ENCODE measurements around the gene HSF2BP. TPM values are rescaled to one million over a fixed set of nuclear protein-coding genes. Genes with fewer than 3 reads are reported as not detected.
A peak's percentile ranks its signal among the peaks of the same experiment; 100 is the strongest.

Gene HSF2BP
- polyA plus RNA-seq, 1 of the 3 experiments (the other 2 are of a cell fraction), result 1.1 TPM

DNA sequence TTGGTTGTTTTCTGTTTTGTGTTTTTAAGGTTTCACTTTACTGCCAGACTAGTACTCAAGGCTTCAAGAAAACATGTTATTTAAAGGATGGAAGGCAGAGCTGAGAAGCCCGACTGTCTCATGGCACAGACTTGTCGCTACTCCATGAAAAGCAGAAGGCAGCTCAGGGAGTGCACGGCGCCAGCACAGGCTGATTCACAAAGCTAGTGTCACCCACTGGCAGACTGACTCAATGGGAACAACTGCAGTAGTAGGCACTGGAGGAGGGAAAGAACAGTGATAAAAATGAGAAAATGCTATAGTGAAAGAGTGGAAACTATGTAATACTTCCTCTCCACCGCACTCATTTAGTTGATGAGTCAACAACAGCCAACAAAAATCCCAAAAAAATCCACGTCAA is 14.7 kb downstream of the HSF2BP start:
- Histone ChIP-seq H3K27ac (ENCODE audit: low read depth in 2 of 2, low read length in 1 of 2) (peak overlapping the region in 1 of 2 experiments; percentile 69; a peak in 2 of 4 replicates), H3F3A (replicated peaks; ENCODE audit: insufficient read depth) (peaks cover 9% of the 10 kb centered on the region), H3K4me1 (ENCODE audit: control insufficient read depth in 1 of 2, insufficient read depth in 2 of 2, low read depth in 1 of 2, low read length in 1 of 2) (peaks cover 2 to 12% of the 10 kb centered on the region in 2 experiments; a peak in 3 of 4 replicates), H3K79me2 (ENCODE audit: insufficient read depth) (no peaks in the 10 kb centered on the region), H3K9me2 (no peaks in the 10 kb centered on the region), H3K4me3 (ENCODE audit: low read depth in 2 of 2, low read length in 1 of 2) (no peak overlapping the region), H3K9me3 (no peaks in the 10 kb centered on the region), H3K4me2 (peak overlapping the region; percentile 50; the same call in 1 of the 2 replicates), H3K27me3 (ENCODE audit: insufficient read depth) (no peaks in the 10 kb centered on the region), H3K36me3 (replicated peaks in 1 of 2; ENCODE audit: control insufficient read depth in 1 of 2, insufficient read depth in 2 of 2, low read length in 1 of 2) (no peaks in the 10 kb centered on the region), H2AFZ (ENCODE audit: low read depth) (peak overlapping the region; percentile 74), H4K20me1 (ENCODE audit: insufficient read depth) (no peaks in the 10 kb centered on the region), H3K9ac (peak overlapping the region; percentile 46; the same call in 1 of the 2 replicates)
- no peak for DNase-seq
- WGBS (ENCODE audit: low lambda C conversion rate), result 44% methylated on average over 6 of the region's 6 CpGs
- TF ChIP-seq SMC3 (IDR thresholded peaks at IDR 0.05; ENCODE audit: low read depth, low read length) (no peak), GATA2 (CRISPR knock-in tag; IDR thresholded peaks at IDR 0.05) (no peak), POLR2AphosphoS5 (IDR thresholded peaks at IDR 0.05; ENCODE audit: low read depth, low read length) (no peak), CHD2 (IDR thresholded peaks at IDR 0.05; ENCODE audit: low read length, partially characterized antibody) (no peak), RFX5 (IDR thresholded peaks at IDR 0.05; ENCODE audit: low read length) (no peak), RCOR1 (IDR thresholded peaks at IDR 0.05; ENCODE audit: low read length) (no peak), TCF12 (IDR thresholded peaks at IDR 0.05) (no peak), RXRA (IDR thresholded peaks at IDR 0.05; ENCODE audit: borderline replicate concordance, low read depth) (no peak), USF2 (IDR thresholded peaks at IDR 0.05; ENCODE audit: borderline replicate concordance, low read depth, low read length) (no peak), JUND (IDR thresholded peaks at IDR 0.05) (no peak), FOXJ3 (CRISPR knock-in tag; IDR thresholded peaks at IDR 0.05) (no peak), YY1 (IDR thresholded peaks at IDR 0.05; ENCODE audit: low read depth) (no peak)
- TF ChIP-seq, protein P1, sequence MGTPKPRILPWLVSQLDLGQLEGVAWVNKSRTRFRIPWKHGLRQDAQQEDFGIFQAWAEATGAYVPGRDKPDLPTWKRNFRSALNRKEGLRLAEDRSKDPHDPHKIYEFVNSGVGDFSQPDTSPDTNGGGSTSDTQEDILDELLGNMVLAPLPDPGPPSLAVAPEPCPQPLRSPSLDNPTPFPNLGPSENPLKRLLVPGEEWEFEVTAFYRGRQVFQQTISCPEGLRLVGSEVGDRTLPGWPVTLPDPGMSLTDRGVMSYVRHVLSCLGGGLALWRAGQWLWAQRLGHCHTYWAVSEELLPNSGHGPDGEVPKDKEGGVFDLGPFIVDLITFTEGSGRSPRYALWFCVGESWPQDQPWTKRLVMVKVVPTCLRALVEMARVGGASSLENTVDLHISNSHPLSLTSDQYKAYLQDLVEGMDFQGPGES (IDR thresholded peaks at IDR 0.05; ENCODE audit: low read depth, low read length), result no peak
- ChIA-PET POLR2A (no interaction called here), CTCF (interaction anchor here (0.9 to 4.7 kb wide), 7 partner anchors 10 to 437 kb away, joined by 3 to 30 read pairs (median 3); no protein-coding TSS in a partner anchor)

DNA sequence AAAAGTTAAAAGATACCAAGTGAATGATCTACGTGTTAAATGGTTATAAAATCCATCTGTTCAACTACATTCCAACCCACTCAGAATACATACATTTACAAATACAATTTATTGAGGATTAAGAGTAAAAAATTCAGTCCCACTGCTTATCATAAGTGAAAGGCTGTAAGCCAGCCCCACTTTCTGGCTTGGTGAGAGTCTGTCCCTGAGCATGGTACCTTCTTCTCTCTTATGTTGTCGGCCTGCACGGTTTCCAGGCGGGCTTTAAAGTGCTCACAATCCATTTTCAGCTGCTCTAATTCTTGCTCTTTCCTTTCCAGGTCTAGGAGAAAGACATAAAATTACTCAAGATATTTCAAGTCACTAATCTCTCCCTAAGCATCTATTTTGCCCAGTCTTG is 15.2 kb downstream of the HSF2BP start:
- peak overlapping the region; percentile 46; the same call in 1 of the 2 replicates for H3K9ac ChIP-seq
- no peak for DNase-seq
- H4K20me1 ChIP-seq (ENCODE audit: insufficient read depth), result no peaks in the 10 kb centered on the region
- peak overlapping the region; percentile 74; the same call in 1 of the 2 replicates for H2AFZ ChIP-seq (ENCODE audit: low read depth)
- H3K27ac ChIP-seq (ENCODE audit: low read depth in 2 of 2, low read length in 1 of 2), result peak overlapping the region in 1 of 2 experiments; percentile 69; a peak in 2 of 4 replicates
- H3K9me3 ChIP-seq, result no peaks in the 10 kb centered on the region
- H3K4me3 ChIP-seq (ENCODE audit: low read depth in 2 of 2, low read length in 1 of 2), result no peak overlapping the region
- no peaks in the 10 kb centered on the region for H3K79me2 ChIP-seq (ENCODE audit: insufficient read depth)
- H3K4me1 ChIP-seq (ENCODE audit: control insufficient read depth in 1 of 2, insufficient read depth in 2 of 2, low read depth in 1 of 2, low read length in 1 of 2), result peaks cover 2 to 12% of the 10 kb centered on the region in 2 experiments; a peak in 3 of 4 replicates
- TF ChIP-seq NFIC (IDR thresholded peaks at IDR 0.05; ENCODE audit: borderline replicate concordance), result no peak
- peaks cover 11% of the 10 kb centered on the region for H3F3A ChIP-seq (replicated peaks; ENCODE audit: insufficient read depth)
- 93% methylated on average over 4 of the region's 4 CpGs for WGBS (ENCODE audit: low lambda C conversion rate)
- POLR2A ChIA-PET, result no interaction called here
- H3K27me3 ChIP-seq (ENCODE audit: insufficient read depth), result no peaks in the 10 kb centered on the region
- peak overlapping the region; percentile 50; the same call in 1 of the 2 replicates for H3K4me2 ChIP-seq
- H3K9me2 ChIP-seq, result no peaks in the 10 kb centered on the region
- no peaks in the 10 kb centered on the region for H3K36me3 ChIP-seq (replicated peaks in 1 of 2; ENCODE audit: control insufficient read depth in 1 of 2, insufficient read depth in 2 of 2, low read length in 1 of 2)
- CTCF ChIA-PET, result interaction anchor here (1.1 to 4.7 kb wide), 3 partner anchors 16 to 435 kb away, joined by 3 to 30 read pairs (median 3); no protein-coding TSS in a partner anchor
